ENCODE data around the gene IREB2. TPM values are rescaled to one million over a fixed set of nuclear protein-coding genes. Genes with fewer than 3 reads are reported as not detected.

IREB2 gene
- total RNA-seq, 1 donor from 2014 or later: 82.4 TPM

GRCh38 chr15:78524230-78524629, 86.2 kb downstream of the IREB2 start:
- peaks cover 10% of the 10 kb centered on the region for H3K36me3 Mint-ChIP-seq (ENCODE audit: unreplicated experiment)
- no peak for DNase-seq
- no peak overlapping the region for H3K27ac Mint-ChIP-seq (ENCODE audit: unreplicated experiment)
- H3K9me3 Mint-ChIP-seq (ENCODE audit: unreplicated experiment): peaks cover 12% of the 10 kb centered on the region
- no peaks in the 10 kb centered on the region for H3K4me1 Mint-ChIP-seq (ENCODE audit: low read depth, unreplicated experiment)
- peaks cover 6% of the 10 kb centered on the region for H3K27me3 Mint-ChIP-seq (ENCODE audit: unreplicated experiment)
- H3K4me3 Mint-ChIP-seq (ENCODE audit: unreplicated experiment): no peak overlapping the region
- TF ChIP-seq, protein P1, sequence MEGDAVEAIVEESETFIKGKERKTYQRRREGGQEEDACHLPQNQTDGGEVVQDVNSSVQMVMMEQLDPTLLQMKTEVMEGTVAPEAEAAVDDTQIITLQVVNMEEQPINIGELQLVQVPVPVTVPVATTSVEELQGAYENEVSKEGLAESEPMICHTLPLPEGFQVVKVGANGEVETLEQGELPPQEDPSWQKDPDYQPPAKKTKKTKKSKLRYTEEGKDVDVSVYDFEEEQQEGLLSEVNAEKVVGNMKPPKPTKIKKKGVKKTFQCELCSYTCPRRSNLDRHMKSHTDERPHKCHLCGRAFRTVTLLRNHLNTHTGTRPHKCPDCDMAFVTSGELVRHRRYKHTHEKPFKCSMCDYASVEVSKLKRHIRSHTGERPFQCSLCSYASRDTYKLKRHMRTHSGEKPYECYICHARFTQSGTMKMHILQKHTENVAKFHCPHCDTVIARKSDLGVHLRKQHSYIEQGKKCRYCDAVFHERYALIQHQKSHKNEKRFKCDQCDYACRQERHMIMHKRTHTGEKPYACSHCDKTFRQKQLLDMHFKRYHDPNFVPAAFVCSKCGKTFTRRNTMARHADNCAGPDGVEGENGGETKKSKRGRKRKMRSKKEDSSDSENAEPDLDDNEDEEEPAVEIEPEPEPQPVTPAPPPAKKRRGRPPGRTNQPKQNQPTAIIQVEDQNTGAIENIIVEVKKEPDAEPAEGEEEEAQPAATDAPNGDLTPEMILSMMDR (IDR thresholded peaks at IDR 0.05; ENCODE audit: partially characterized antibody, unreplicated experiment): no peak

- H3K4me1 Mint-ChIP-seq (ENCODE audit: low read depth, unreplicated experiment): no peaks in the 10 kb centered on the region
- peaks cover 10% of the 10 kb centered on the region for H3K9me3 Mint-ChIP-seq (ENCODE audit: unreplicated experiment)
- TF ChIP-seq, protein P1 (IDR thresholded peaks at IDR 0.05; ENCODE audit: partially characterized antibody, unreplicated experiment): no peak
- no peak for DNase-seq
- H3K4me3 Mint-ChIP-seq (ENCODE audit: unreplicated experiment): no peak overlapping the region
- peaks cover 10% of the 10 kb centered on the region for H3K36me3 Mint-ChIP-seq (ENCODE audit: unreplicated experiment)
- H3K27ac Mint-ChIP-seq (ENCODE audit: unreplicated experiment): no peak overlapping the region
- peaks cover 6% of the 10 kb centered on the region for H3K27me3 Mint-ChIP-seq (ENCODE audit: unreplicated experiment)
Measured at GRCh38 chr15:78527325-78527724, 89.3 kb downstream of the IREB2 start.

DNA sequence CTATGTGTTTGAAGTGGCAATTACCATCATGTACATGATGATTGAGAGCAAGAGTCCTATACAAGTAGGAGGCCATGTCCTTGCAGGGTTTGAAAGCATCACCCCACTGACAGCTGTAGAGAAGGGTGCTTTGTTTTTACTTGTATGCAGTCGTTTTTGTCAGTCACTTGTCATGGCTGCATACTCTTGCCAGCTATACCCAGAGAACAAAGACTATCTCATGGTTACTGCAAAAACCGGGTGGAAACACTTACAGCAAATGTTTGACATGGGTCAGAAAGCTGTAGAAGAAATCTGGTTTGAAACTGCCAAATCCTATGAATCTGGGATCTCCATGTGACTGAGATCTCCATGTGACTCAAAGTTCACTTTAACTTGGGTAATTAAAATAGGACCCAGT, 95.3 kb downstream of the IREB2 start:
- Mint-ChIP-seq H3K4me3 (ENCODE audit: unreplicated experiment) (no peak overlapping the region), H3K36me3 (ENCODE audit: unreplicated experiment) (no peaks in the 10 kb centered on the region), H3K27ac (ENCODE audit: unreplicated experiment) (no peak overlapping the region), H3K4me1 (ENCODE audit: low read depth, unreplicated experiment) (no peaks in the 10 kb centered on the region), H3K27me3 (ENCODE audit: unreplicated experiment) (no peaks in the 10 kb centered on the region), H3K9me3 (ENCODE audit: unreplicated experiment) (no peaks in the 10 kb centered on the region)
- no peak for DNase-seq
- TF ChIP-seq, protein P1 (IDR thresholded peaks at IDR 0.05; ENCODE audit: partially characterized antibody, unreplicated experiment): no peak

GRCh38 chr15:78536134-78536533, 98.1 kb downstream of the IREB2 start:
- no peak for DNase-seq
- Mint-ChIP-seq H3K4me3 (ENCODE audit: unreplicated experiment) (no peak overlapping the region), H3K36me3 (ENCODE audit: unreplicated experiment) (no peaks in the 10 kb centered on the region), H3K9me3 (ENCODE audit: unreplicated experiment) (peaks cover 4% of the 10 kb centered on the region), H3K27ac (ENCODE audit: unreplicated experiment) (no peak overlapping the region), H3K4me1 (ENCODE audit: low read depth, unreplicated experiment) (no peaks in the 10 kb centered on the region), H3K27me3 (ENCODE audit: unreplicated experiment) (peaks cover 6% of the 10 kb centered on the region)
- TF ChIP-seq, protein P1 (IDR thresholded peaks at IDR 0.05; ENCODE audit: partially characterized antibody, unreplicated experiment): no peak

GRCh38 chr15:78537266-78537905, 99.4 kb downstream of the IREB2 start:
- peaks cover 8% of the 10 kb centered on the region for H3K4me1 Mint-ChIP-seq (ENCODE audit: low read depth, unreplicated experiment)
- no peak overlapping the region for H3K27ac Mint-ChIP-seq (ENCODE audit: unreplicated experiment)
- no peak for DNase-seq
- peaks cover 7% of the 10 kb centered on the region for H3K9me3 Mint-ChIP-seq (ENCODE audit: unreplicated experiment)
- TF ChIP-seq, protein P1 (IDR thresholded peaks at IDR 0.05; ENCODE audit: partially characterized antibody, unreplicated experiment): no peak
- no peaks in the 10 kb centered on the region for H3K36me3 Mint-ChIP-seq (ENCODE audit: unreplicated experiment)
- H3K27me3 Mint-ChIP-seq (ENCODE audit: unreplicated experiment): peaks cover 6% of the 10 kb centered on the region
- no peak overlapping the region for H3K4me3 Mint-ChIP-seq (ENCODE audit: unreplicated experiment)

Data from glutamatergic neuron (in vitro differentiated cells).